ENCODE data around the gene MRPL21.

GRCh38 chr11:68947151-68947550 lies 43.5 kb upstream of the MRPL21 start:
- no peak for TF ChIP-seq EZH2 (IDR thresholded peaks at IDR 0.05; ENCODE audit: borderline replicate concordance, low read length)
- TF ChIP-seq CTCF (IDR thresholded peaks at IDR 0.05; ENCODE audit: low read length): no peak
